ENCODE measurements around the gene TBCK.

GRCh38 chr4:106240699-106241098, 75.3 kb downstream of the TBCK start:
- no peak for TF ChIP-seq CTCF (IDR thresholded peaks at IDR 0.05)
- no peak for TF ChIP-seq POLR2AphosphoS5 (IDR thresholded peaks at IDR 0.05)

Measured in suprapubic skin (tissue), 3 donors.